ENCODE data around the gene SLC39A5.
A peak's percentile ranks its signal among the peaks of the same experiment; 100 is the strongest.

SLC39A5 gene

DNA sequence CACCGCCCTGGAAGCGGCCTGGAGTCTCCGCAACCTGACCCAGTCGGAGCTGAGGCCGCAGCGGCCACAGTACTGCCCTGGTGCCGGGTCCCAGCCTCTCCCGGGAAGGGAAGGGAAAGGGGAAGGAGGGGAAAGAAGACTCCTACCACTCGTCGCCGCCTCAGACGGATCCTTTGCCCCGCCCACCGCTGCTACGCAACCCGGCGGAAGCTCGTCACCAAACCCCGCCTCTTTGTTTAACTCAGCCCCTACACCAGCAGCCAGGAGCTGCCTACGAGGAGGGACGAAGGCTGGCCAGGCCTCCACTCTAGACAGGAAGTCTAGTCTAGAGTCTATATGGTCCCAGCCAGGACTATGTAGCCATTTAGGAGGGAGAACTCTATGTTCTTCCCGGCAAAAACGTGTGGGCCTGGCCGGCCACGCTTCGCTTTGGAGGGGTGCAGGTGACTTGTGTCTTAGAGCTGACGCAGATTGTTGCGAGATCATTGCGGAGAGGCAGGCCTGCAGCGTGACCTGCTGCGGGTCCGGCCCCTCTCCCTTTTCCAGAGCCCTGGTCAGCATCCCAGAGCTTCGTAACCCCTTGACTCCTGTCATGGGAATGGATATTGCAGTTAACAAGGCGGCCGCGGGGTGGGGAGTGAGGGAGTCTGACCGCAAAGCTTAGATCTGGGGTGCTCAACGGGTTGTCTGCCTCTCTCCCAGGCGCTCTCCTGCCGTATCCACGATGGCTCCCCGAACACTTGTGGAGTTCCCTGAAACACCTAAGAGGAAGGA is 7.9 kb upstream of the SLC39A5 start, which contains the start of gene RNF41:
RNF41 (minus strand) TSS at position 166 of the 774 bp plus-strand sequence. CDS start 7,875 bp downstream, outside the sequence.
- Mint-ChIP-seq H3K27me3 (no peaks in the 10 kb centered on the region), H3K36me3 (ENCODE audit: insufficient read depth) (peaks cover 29% of the 10 kb centered on the region), H3K4me3 (peak within 1 kb of the TSS; percentile 99 to 100), H3K27ac (peak within 1 kb of the TSS; percentile 100), H3K4me1 (ENCODE audit: low read depth in 2 of 2) (peaks cover 42 to 50% of the 10 kb centered on the region in 2 donors), H3K9me3 (no peaks in the 10 kb centered on the region)
- ATAC-seq (replicated peaks) (peak; percentile 83), DNase-seq (peak; percentile 92 to 95 (median 93))

- peak overlapping the region; percentile 100 for H3K27ac Mint-ChIP-seq
- peak overlapping the region; percentile 99 to 100 for H3K4me3 Mint-ChIP-seq
- DNase-seq (no peak), ATAC-seq (replicated peaks) (no peak)
- peaks cover 42 to 50% of the 10 kb centered on the region in 2 donors for H3K4me1 Mint-ChIP-seq (ENCODE audit: low read depth in 2 of 2)
- H3K27me3 Mint-ChIP-seq = no peaks in the 10 kb centered on the region
- H3K9me3 Mint-ChIP-seq = no peaks in the 10 kb centered on the region
- H3K36me3 Mint-ChIP-seq (ENCODE audit: insufficient read depth) = peaks cover 24% of the 10 kb centered on the region
These were observed 7.3 kb upstream of the SLC39A5 start for GRCh38 chr12:56222531-56222895.

DNA sequence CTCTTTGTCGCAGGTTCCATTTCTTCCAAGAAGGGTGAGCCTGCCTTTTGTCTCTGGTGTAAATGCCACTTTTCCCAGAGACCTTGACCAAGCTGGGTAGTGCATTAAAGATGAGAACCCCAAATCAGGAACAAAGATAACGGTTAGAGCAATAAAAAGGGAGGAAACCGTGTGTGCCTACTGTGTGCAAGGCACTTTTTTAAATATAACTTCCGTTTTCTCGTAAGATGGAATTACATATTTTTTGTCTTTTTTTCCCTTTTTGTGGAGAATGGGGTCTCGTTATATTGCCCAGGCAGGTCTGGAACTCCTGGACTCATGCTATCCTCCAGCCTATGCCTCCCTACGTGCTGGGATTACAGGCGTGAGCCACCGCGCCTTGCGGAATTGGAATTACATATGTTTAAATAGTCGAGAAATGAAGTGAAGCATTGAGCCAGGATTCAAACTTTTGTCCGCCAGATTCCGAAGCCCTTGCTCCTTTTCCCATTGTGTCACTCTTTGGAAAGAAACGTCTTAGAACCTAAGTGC is 6.2 kb upstream of the SLC39A5 start:
- Mint-ChIP-seq H3K27ac (peak overlapping the region; percentile 100), H3K27me3 (no peaks in the 10 kb centered on the region), H3K36me3 (ENCODE audit: insufficient read depth) (peaks cover 24% of the 10 kb centered on the region), H3K4me3 (peak overlapping the region; percentile 99 to 100), H3K9me3 (no peaks in the 10 kb centered on the region), H3K4me1 (ENCODE audit: low read depth in 2 of 2) (peaks cover 42 to 50% of the 10 kb centered on the region in 2 donors)
- ATAC-seq (replicated peaks) (no peak), DNase-seq (no peak)

GRCh38 chr12:56224102-56224701 is 5.6 kb upstream of the SLC39A5 start, which contains the start of gene NABP2:
NABP2 (plus strand) TSS chr12:56224342; CDS start chr12:56224857, 515 bp downstream.
- H3K27ac Mint-ChIP-seq = peak within 1 kb of the TSS; percentile 100
- ATAC-seq (replicated peaks) (peak; percentile 79), DNase-seq (peak; percentile 87 to 89 (median 89))
- H3K9me3 Mint-ChIP-seq = no peaks in the 10 kb centered on the region
- H3K4me1 Mint-ChIP-seq (ENCODE audit: low read depth in 2 of 2) = peaks cover 42 to 50% of the 10 kb centered on the region in 2 donors
- H3K4me3 Mint-ChIP-seq = peak within 1 kb of the TSS; percentile 99 to 100
- peaks cover 24% of the 10 kb centered on the region for H3K36me3 Mint-ChIP-seq (ENCODE audit: insufficient read depth)
- no peaks in the 10 kb centered on the region for H3K27me3 Mint-ChIP-seq

GRCh38 chr12:56224954-56225353 is 4.9 kb upstream of the SLC39A5 start:
- peak overlapping the region; percentile 100 for H3K27ac Mint-ChIP-seq
- no peaks in the 10 kb centered on the region for H3K9me3 Mint-ChIP-seq
- H3K4me1 Mint-ChIP-seq (ENCODE audit: low read depth in 2 of 2) = peaks cover 42 to 50% of the 10 kb centered on the region in 2 donors
- no peak for ATAC-seq (replicated peaks)
- H3K27me3 Mint-ChIP-seq = no peaks in the 10 kb centered on the region
- peak overlapping the region; percentile 99 to 100 for H3K4me3 Mint-ChIP-seq
- DNase-seq = no peak
- H3K36me3 Mint-ChIP-seq (ENCODE audit: insufficient read depth) = peaks cover 24% of the 10 kb centered on the region

- Mint-ChIP-seq H3K27ac (no peak overlapping the region), H3K9me3 (no peaks in the 10 kb centered on the region), H3K27me3 (no peaks in the 10 kb centered on the region), H3K4me1 (ENCODE audit: low read depth in 2 of 2) (peaks cover 16 to 18% of the 10 kb centered on the region in 2 donors), H3K36me3 (ENCODE audit: insufficient read depth) (peaks cover 3% of the 10 kb centered on the region), H3K4me3 (no peak overlapping the region)
- ATAC-seq (replicated peaks) (no peak), DNase-seq (no peak)
These were observed 769 bp upstream of the SLC39A5 start for GRCh38 chr12:56229082-56229481.

GRCh38 chr12:56230432-56231183 is 757 bp downstream of the SLC39A5 start:
- H3K27ac Mint-ChIP-seq = peak overlapping the region in 1 of 2 donors; percentile 42
- no peak for DNase-seq

DNA sequence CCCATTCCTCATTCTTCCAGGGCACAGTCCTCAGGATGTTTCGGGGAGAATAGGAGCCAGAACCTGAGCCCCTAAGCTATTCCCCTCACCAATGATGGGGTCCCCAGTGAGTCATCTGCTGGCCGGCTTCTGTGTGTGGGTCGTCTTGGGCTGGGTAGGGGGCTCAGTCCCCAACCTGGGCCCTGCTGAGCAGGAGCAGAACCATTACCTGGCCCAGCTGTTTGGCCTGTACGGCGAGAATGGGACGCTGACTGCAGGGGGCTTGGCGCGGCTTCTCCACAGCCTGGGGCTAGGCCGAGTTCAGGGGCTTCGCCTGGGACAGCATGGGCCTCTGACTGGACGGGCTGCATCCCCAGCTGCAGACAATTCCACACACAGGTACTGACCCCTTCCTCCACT is 1.3 kb downstream of the SLC39A5 start:
- Mint-ChIP-seq H3K4me1 (ENCODE audit: low read depth in 2 of 2) (peaks cover 2 to 5% of the 10 kb centered on the region in 2 donors), H3K27ac (peak overlapping the region in 1 of 2 donors; percentile 7), H3K9me3 (no peaks in the 10 kb centered on the region), H3K36me3 (ENCODE audit: insufficient read depth) (peaks cover 2% of the 10 kb centered on the region), H3K4me3 (no peak overlapping the region), H3K27me3 (no peaks in the 10 kb centered on the region)
- no peak for DNase-seq
- no peak for ATAC-seq (replicated peaks)

More at GRCh38 chr12:56230432-56231183, 757 bp downstream of the SLC39A5 start:
- Mint-ChIP-seq H3K9me3 (no peaks in the 10 kb centered on the region), H3K4me3 (no peak overlapping the region), H3K36me3 (ENCODE audit: insufficient read depth) (no peaks in the 10 kb centered on the region), H3K4me1 (ENCODE audit: low read depth in 2 of 2) (peaks cover 4 to 7% of the 10 kb centered on the region in 2 donors), H3K27me3 (no peaks in the 10 kb centered on the region)
- ATAC-seq (replicated peaks) = no peak

GRCh38 chr12:56234746-56235436 is 5.0 kb downstream of the SLC39A5 start:
- Mint-ChIP-seq H3K36me3 (ENCODE audit: insufficient read depth) (peaks cover 6% of the 10 kb centered on the region), H3K27ac (peak overlapping the region; percentile 22 to 77), H3K4me3 (no peak overlapping the region), H3K9me3 (no peaks in the 10 kb centered on the region), H3K4me1 (ENCODE audit: low read depth in 2 of 2) (peaks cover 0 to 8% of the 10 kb centered on the region in 2 donors), H3K27me3 (no peaks in the 10 kb centered on the region)
- no peak for DNase-seq
- ATAC-seq (replicated peaks) = no peak

GRCh38 chr12:56236091-56236490 is 6.2 kb downstream of the SLC39A5 start:
- H3K4me3 Mint-ChIP-seq = no peak overlapping the region

GRCh38 chr12:56236985-56237384 is 7.1 kb downstream of the SLC39A5 start:
- ATAC-seq (replicated peaks) (no peak), DNase-seq (no peak)
- Mint-ChIP-seq H3K9me3 (no peaks in the 10 kb centered on the region), H3K4me1 (ENCODE audit: low read depth in 2 of 2) (peaks cover 0 to 9% of the 10 kb centered on the region in 2 donors), H3K27me3 (no peaks in the 10 kb centered on the region), H3K36me3 (ENCODE audit: insufficient read depth) (peaks cover 17% of the 10 kb centered on the region), H3K27ac (peak overlapping the region in 1 of 2 donors; percentile 85), H3K4me3 (no peak overlapping the region)

More at GRCh38 chr12:56236091-56236490, 6.2 kb downstream of the SLC39A5 start:
- Mint-ChIP-seq H3K27me3 (no peaks in the 10 kb centered on the region), H3K27ac (peak overlapping the region in 1 of 2 donors; percentile 85), H3K9me3 (no peaks in the 10 kb centered on the region), H3K4me1 (ENCODE audit: low read depth in 2 of 2) (peaks cover 0 to 9% of the 10 kb centered on the region in 2 donors), H3K36me3 (ENCODE audit: insufficient read depth) (peaks cover 12% of the 10 kb centered on the region)
- DNase-seq (no peak), ATAC-seq (replicated peaks) (no peak)

- ATAC-seq (replicated peaks) = no peak
- Mint-ChIP-seq H3K27me3 (no peaks in the 10 kb centered on the region), H3K4me3 (no peak overlapping the region), H3K9me3 (no peaks in the 10 kb centered on the region), H3K36me3 (ENCODE audit: insufficient read depth) (peaks cover 23% of the 10 kb centered on the region), H3K4me1 (ENCODE audit: low read depth in 2 of 2) (peaks cover 0 to 9% of the 10 kb centered on the region in 2 donors), H3K27ac (no peak overlapping the region)
- no peak for DNase-seq
These were observed 7.7 kb downstream of the SLC39A5 start for GRCh38 chr12:56237552-56237951.
